ENCODE results near the gene SRP54. TPM values are rescaled to one million over a fixed set of nuclear protein-coding genes. Genes with fewer than 3 reads are reported as not detected.
A peak's percentile ranks its signal among the peaks of the same experiment; 100 is the strongest.

SRP54 gene
- polyA plus RNA-seq (2011; rRNA removed) (62.5 and 103 TPM in 2 replicates), polyA plus RNA-seq (2017; fragmentation: RNase III; extraction: RNeasy Plus Mini Kit Qiagen cat#74134 plus additional on column Dnase treatment) (70.2 to 73.8 TPM (median 70.8 TPM) in 3 replicates), polyA minus RNA-seq (2011; rRNA and poly(A)+ RNA removed) (29.3 and 30.4 TPM in 2 replicates)
- 25.8 and 26.5 TPM in 2 replicates for polyA plus RNA-seq (2012; cell fraction: cytosol; rRNA removed)
- polyA plus RNA-seq (2012; cell fraction: nucleus; rRNA removed): 37.4 and 37.9 TPM in 2 replicates

GRCh38 chr14:34982421-34983147 lies at the start of gene SRP54:
Gene SRP54, plus strand, starts transcription at chr14:34982992. Its CDS starts 13,718 bp downstream, at chr14:34996710.
- ChIA-PET CTCF (interaction anchor here (0.7 to 3.5 kb wide), 9 partner anchors 15 to 423 kb away, joined by 3 to 10 read pairs (median 4); partner anchors contain the start of genes BAZ1A and FAM177A1), POLR2A (interaction anchor here (0.6 to 4.5 kb wide), 15 partner anchors 8 to 422 kb away, joined by 3 to 36 read pairs (median 6); partner anchors contain the start of genes BAZ1A, FAM177A1, NFKBIA and PPP2R3C)
- peak; percentile 90 for ATAC-seq
- DNase-seq (ENCODE audit: low read depth in 1 of 2, low spot score in 1 of 2): peak; percentile 90 to 99
- Histone ChIP-seq H3K9me3 (no peaks in the 10 kb centered on the region), H3K27ac (peak within 1 kb of the TSS; percentile 91 to 96), H3K4me3 (peak within 1 kb of the TSS; percentile 84), H3K4me1 (peaks cover 19% of the 10 kb centered on the region; the same call in 2 of the 3 replicates), H3K4me2 (peak within 1 kb of the TSS; percentile 94)
- 1% methylated on average over 45 of the region's 45 CpGs for WGBS (ENCODE audit: missing lambda C conversion rate)
- no peak for FAIRE-seq
- TF ChIP-seq FOSL2 (IDR thresholded peaks at IDR 0.05): no peak
- peak; percentile 23 for TF ChIP-seq FOSL2 (CRISPR knock-in tag; IDR thresholded peaks at IDR 0.05)
- no peak for TF ChIP-seq ZC3H11A (IDR thresholded peaks at IDR 0.05)
- no peak for TF ChIP-seq ZNF302 (CRISPR knock-in tag; IDR thresholded peaks at IDR 0.05)
- peak; percentile 38; the same call in 1 of the 2 replicates for TF ChIP-seq GATA3 (IDR thresholded peaks at IDR 0.05; ENCODE audit: borderline replicate concordance)
- no peak for TF ChIP-seq CTCF (IDR thresholded peaks at IDR 0.05)
- TF ChIP-seq SREBF2 (IDR thresholded peaks at IDR 0.05): no peak
- TF ChIP-seq HOXB13 (CRISPR knock-in tag; IDR thresholded peaks at IDR 0.05; ENCODE audit: low read depth): no peak
- no peak for TF ChIP-seq KDM1A (IDR thresholded peaks at IDR 0.05; ENCODE audit: low read depth)
- peak; percentile 56 for TF ChIP-seq REST (IDR thresholded peaks at IDR 0.05)
- no peak for TF ChIP-seq ZFP36 (IDR thresholded peaks at IDR 0.05; ENCODE audit: borderline replicate concordance, partially characterized antibody)
- TF ChIP-seq FOXS1 (CRISPR knock-in tag; IDR thresholded peaks at IDR 0.05): no peak
- TF ChIP-seq MYC (IDR thresholded peaks at IDR 0.05; ENCODE audit: borderline replicate concordance, low read length): no peak
- no peak for TF ChIP-seq HOXA7 (CRISPR knock-in tag; IDR thresholded peaks at IDR 0.05)
- peak; percentile 95 for TF ChIP-seq MAX (IDR thresholded peaks at IDR 0.05)
- no peak for TF ChIP-seq JUNB (IDR thresholded peaks at IDR 0.05)
- TF ChIP-seq HMGXB4 (CRISPR knock-in tag; IDR thresholded peaks at IDR 0.05; ENCODE audit: borderline replicate concordance): no peak
- TF ChIP-seq CBX8 (IDR thresholded peaks at IDR 0.05): no peak
- TF ChIP-seq POLR2A (IDR thresholded peaks at IDR 0.05; ENCODE audit: low read length): peak; percentile 98
- peak; percentile 1 for TF ChIP-seq MAFK (IDR thresholded peaks at IDR 0.05; ENCODE audit: partially characterized antibody)
- TF ChIP-seq CHD4 (IDR thresholded peaks at IDR 0.05; ENCODE audit: borderline replicate concordance): no peak
- TF ChIP-seq USF2 (IDR thresholded peaks at IDR 0.05): peak; percentile 76
- TF ChIP-seq RFX5 (IDR thresholded peaks at IDR 0.05): 0 out of 2 replicates have a peak, but pooled peaks have one; percentile 26
- peak; percentile 78; the same call in 1 of the 2 replicates for TF ChIP-seq PHF8 (IDR thresholded peaks at IDR 0.05; ENCODE audit: borderline replicate concordance, low read depth)
- peak; percentile 88 to 90 for TF ChIP-seq JUN (IDR thresholded peaks at IDR 0.05)
- TF ChIP-seq BCL3 (IDR thresholded peaks at IDR 0.05): peak; percentile 93
- TF ChIP-seq TFCP2L1 (CRISPR knock-in tag; IDR thresholded peaks at IDR 0.05): no peak
- no peak for TF ChIP-seq HES2 (IDR thresholded peaks at IDR 0.05)
- no peak; the same call in 1 of the 2 replicates for TF ChIP-seq EHF (CRISPR knock-in tag; IDR thresholded peaks at IDR 0.05)
- no peak for TF ChIP-seq CEBPB (IDR thresholded peaks at IDR 0.05)
- no peak for TF ChIP-seq KDM5A (IDR thresholded peaks at IDR 0.05)

Measured in A549 (cell line).